ENCODE results near the gene TMEM191C.
"Not testable (repeated sequence)": the region's sequence is repeated elsewhere in the genome, so short reads cannot be mapped to it uniquely, and the experiment has no call there.

TMEM191C gene

GRCh38 chr22:21467337-21468193 is at the start of gene TMEM191C:
Gene TMEM191C, plus strand, starts transcription at chr22:21467387. Its CDS starts 73 bp downstream, at chr22:21467460.
- DNase-seq (ENCODE audit: low read depth), result not testable (repeated sequence)

- not testable (repeated sequence) for DNase-seq (ENCODE audit: low read depth)
Observed at GRCh38 chr22:21417853-21418252, 49.3 kb upstream of the TMEM191C start.

GRCh38 chr22:21418974-21419638 is 48.1 kb upstream of the TMEM191C start:
- not testable (repeated sequence) for DNase-seq (ENCODE audit: low read depth)

- not testable (repeated sequence) for DNase-seq (ENCODE audit: low read depth)
Observed at GRCh38 chr22:21420180-21420763, 46.9 kb upstream of the TMEM191C start.

- DNase-seq (ENCODE audit: low read depth), result not testable (repeated sequence)
Observed at GRCh38 chr22:21424084-21424709, 43.0 kb upstream of the TMEM191C start.

DNA sequence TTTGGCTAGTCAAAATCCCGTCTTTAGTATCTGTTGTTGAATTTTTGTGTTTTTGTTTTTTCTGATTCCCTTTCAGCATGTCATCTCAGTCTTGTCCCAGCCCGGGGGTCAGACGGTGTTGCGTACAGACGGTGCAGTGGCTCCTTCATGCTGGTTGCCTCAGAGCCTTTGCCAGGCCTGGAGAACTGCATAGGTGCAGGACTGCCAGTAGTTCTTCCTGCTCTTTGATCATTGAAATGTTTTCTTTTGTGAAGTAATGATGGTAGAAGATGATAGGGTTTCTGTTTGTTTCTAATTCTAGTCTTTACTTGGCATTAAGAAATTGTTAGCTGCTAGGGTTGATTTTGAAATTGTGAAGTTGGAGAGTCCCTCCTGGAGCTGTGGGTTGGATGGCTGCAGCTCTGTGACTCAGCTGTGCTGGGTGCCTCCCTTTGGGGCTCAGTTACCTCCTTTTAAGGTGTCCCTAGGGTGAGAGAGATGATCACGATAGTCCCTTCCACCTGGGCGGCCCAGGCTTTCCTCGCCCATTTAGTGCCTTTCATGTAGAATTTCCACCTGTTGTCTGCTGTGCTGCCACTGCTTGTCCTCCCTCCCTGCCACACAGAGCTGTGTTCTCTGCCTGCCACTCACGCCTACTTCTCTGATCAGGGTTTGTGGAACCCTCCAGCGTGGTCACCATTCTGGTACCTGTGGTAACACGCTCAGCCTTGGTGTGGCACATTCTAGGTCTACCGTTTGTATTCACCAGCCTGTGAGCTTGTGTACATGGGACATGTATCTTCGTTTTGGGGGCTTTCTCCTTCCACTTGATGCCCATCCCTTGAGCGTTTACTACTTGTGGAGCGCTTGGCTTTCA is 32.6 kb upstream of the TMEM191C start:
- DNase-seq (ENCODE audit: low read depth), result not testable (repeated sequence)

- not testable (repeated sequence) for DNase-seq (ENCODE audit: low read depth)
Observed at GRCh38 chr22:21435998-21436810, 31.0 kb upstream of the TMEM191C start.

- DNase-seq (ENCODE audit: low read depth), result not testable (repeated sequence)
Observed at GRCh38 chr22:21438013-21438412, 29.2 kb upstream of the TMEM191C start.

GRCh38 chr22:21440018-21440636 is 27.1 kb upstream of the TMEM191C start:
- DNase-seq (ENCODE audit: low read depth), result not testable (repeated sequence)

DNA sequence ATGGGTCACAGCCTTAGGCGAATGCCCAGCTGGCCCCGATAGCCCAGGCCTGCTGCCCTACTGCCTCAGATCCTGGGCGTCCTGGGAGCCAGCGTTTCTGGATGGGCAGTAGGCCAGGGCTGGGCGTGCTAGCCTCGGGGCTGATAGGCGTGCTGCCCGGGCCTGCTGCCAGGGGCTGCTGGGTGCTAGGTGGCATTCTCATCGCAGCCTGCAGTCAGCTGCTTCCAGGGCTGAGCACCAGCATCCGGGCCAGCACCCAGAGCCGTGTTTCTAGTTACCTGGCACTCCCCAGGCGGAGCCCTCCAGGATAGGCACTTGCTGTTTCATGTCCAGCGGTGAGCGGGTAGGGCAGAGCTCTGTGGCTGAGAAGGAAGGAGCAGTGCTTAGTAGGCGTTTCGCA is 26.5 kb upstream of the TMEM191C start:
- not testable (repeated sequence) for DNase-seq (ENCODE audit: low read depth)

DNA sequence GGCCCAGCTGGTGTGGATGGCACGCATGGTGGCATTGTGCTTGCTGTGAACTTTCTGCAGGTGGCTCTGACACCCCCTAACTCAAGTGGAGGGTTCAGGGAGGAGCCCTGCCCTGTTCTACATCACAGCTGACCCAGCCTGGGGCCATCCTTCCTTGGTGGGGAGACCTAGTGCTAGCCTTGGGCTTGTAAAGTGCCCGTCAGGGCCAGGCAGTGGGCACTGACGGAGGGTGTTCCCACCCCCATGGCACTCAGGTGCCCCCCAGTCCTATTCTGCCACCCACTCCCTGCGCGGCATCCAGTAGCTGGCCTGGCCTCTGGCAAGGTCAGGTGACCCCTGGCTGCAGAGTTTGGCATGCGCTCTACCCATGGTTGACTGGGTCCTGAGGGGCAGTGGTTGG is 26.0 kb upstream of the TMEM191C start:
- DNase-seq (ENCODE audit: low read depth), result not testable (repeated sequence)

- DNase-seq (ENCODE audit: low read depth), result not testable (repeated sequence)
Observed at GRCh38 chr22:21442123-21442522, 25.1 kb upstream of the TMEM191C start.

DNA sequence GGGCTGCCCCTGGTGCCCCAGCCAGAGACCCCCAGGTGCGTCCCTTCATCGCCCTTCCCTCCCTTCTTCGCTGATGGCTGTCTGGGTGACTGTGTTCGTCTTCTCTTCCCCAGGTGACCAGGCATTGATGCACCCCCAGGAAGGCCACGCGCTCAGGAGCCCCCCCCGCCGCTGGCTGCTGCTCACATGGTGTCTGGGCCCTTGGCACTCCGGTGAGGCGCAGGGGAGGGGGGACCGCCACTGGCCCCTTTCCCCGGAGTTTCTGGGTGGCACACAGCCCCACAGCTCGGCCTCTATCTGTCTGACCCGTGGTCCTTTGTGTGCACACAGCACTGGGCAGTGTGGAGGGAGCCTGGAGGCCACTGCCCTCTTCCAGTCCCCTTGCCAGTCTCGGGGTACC is 24.5 kb upstream of the TMEM191C start:
- not testable (repeated sequence) for DNase-seq (ENCODE audit: low read depth)

GRCh38 chr22:21443057-21443734 is 24.0 kb upstream of the TMEM191C start:
- no peak for DNase-seq (ENCODE audit: low read depth)

GRCh38 chr22:21443735-21444421 is 23.3 kb upstream of the TMEM191C start:
- DNase-seq (ENCODE audit: low read depth), result no peak

DNA sequence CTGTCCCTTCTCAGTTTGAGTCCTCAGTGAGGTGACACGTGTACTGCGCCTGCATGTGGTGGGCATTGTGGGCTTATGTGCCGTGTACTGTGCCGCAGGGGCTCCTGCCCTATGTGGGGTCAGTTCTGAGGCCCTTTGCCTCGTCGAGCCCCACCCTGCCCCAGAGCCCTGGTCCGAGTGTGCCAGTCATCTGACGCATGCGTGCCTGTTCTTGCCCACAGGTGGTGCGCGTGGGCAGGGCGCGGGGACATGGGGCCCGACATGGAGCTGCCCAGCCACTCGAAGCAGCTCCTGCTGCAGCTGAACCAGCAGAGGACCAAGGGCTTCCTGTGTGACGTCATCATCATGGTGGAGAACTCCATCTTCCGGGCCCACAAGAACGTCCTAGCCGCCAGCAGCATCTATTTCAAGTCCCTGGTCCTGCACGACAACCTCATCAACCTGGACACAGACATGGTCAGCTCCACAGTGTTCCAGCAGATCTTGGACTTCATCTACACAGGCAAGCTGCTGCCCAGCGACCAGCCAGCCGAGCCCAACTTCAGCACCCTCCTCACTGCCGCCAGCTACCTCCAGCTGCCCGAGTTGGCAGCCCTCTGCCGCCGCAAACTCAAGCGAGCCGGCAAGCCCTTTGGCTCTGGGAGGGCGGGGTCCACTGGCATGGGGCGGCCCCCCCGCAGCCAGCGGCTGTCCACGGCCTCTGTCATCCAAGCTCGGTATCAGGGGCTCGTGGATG is 22.3 kb upstream of the TMEM191C start:
- no peak for DNase-seq (ENCODE audit: low read depth)

DNA sequence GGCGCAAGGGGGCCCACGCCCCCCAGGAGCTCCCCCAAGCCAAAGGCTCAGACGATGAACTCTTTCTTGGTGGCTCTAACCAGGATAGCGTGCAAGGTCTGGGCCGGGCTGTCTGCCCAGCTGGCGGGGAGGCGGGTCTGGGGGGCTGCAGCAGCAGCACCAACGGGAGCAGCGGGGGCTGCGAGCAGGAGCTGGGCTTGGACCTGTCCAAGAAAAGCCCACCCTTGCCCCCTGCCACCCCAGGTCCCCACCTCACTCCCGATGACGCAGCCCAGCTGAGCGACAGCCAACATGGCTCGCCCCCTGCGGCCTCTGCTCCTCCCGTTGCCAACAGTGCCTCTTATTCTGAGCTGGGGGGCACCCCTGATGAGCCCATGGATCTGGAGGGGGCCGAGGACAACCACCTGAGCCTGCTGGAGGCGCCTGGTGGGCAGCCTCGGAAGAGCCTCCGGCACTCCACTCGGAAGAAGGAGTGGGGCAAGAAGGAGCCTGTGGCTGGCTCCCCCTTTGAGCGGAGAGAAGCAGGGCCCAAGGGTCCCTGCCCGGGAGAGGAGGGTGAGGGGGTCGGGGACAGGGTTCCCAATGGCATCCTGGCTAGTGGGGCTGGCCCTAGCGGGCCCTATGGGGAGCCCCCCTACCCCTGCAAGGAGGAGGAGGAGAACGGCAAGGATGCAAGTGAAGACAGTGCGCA is 21.6 kb upstream of the TMEM191C start:
- no peak for DNase-seq (ENCODE audit: low read depth)
